GM12878 (cell line): ENCODE data around the gene CAT.

Source experiments
- CHD4 ChIP-seq: fragments of 200-600 bp; sonication (generic); IDR thresholded peaks from 2 replicates; pipeline ENCODE4 v1.6.1; 2016; ENCODE audit warnings: mild to moderate bottlenecking
- HDAC2 ChIP-seq: fragments of 200-600 bp; sonication (generic); IDR thresholded peaks from 2 replicates; pipeline ENCODE4 v1.6.1; 2017
- POLR2AphosphoS5 ChIP-seq: IDR thresholded peaks from 2 replicates; pipeline ENCODE4 v1.6.1; 2011; ENCODE audit warnings: mild to moderate bottlenecking, low read length, inconsistent platforms
- SRF ChIP-seq, 2 experiments: IDR thresholded peaks; 2 replicates each; pipeline ENCODE4 v1.6.1; 2011; ENCODE audit warnings: low read depth in 2 of 2, low read length in 2 of 2, mild to moderate bottlenecking in 1 of 2, moderate library complexity in 1 of 2
- TF ChIP-seq, protein P1 (sequence below), 3 experiments: IDR thresholded peaks in 2 of 3; conservative IDR thresholded peaks in 1 of 3; 2 replicates each; pipeline ENCODE4 v1.5.1; 2011; ENCODE audit warnings: low read depth in 3 of 3, low read length in 3 of 3, mild to moderate bottlenecking in 3 of 3, control low read depth in 2 of 3, moderate library complexity in 2 of 3, inconsistent platforms in 1 of 3, mixed read lengths in 1 of 3; ENCODE audit not compliant: control insufficient read depth in 2 of 3, insufficient read depth in 1 of 3; ENCODE audit errors: extremely low read depth in 1 of 3
- TF ChIP-seq, protein P2 (sequence below): IDR thresholded peaks from 2 replicates; pipeline ENCODE4 v1.6.1; 2012; ENCODE audit warnings: mild to moderate bottlenecking, low read depth, low read length

DNA sequence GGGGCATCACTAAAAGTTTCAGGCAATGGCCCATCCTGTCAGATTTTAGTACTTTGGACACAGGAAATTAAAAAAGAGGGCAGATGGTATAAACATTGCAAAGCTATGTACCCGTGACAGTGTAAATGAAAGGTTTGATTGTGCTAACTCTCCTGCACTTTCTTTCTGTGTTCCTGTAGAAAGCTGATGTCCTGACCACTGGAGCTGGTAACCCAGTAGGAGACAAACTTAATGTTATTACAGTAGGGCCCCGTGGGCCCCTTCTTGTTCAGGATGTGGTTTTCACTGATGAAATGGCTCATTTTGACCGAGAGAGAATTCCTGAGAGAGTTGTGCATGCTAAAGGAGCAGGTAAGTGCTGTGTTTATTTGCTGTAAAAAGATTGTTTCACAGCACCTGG, 10.3 kb downstream of the CAT start:
- TF ChIP-seq SRF (IDR thresholded peaks at IDR 0.05; ENCODE audit: low read depth in 2 of 2, low read length in 2 of 2) (no peak), HDAC2 (no peak), CHD4 (no peak), POLR2AphosphoS5 (no peak)
- TF ChIP-seq, protein P1, sequence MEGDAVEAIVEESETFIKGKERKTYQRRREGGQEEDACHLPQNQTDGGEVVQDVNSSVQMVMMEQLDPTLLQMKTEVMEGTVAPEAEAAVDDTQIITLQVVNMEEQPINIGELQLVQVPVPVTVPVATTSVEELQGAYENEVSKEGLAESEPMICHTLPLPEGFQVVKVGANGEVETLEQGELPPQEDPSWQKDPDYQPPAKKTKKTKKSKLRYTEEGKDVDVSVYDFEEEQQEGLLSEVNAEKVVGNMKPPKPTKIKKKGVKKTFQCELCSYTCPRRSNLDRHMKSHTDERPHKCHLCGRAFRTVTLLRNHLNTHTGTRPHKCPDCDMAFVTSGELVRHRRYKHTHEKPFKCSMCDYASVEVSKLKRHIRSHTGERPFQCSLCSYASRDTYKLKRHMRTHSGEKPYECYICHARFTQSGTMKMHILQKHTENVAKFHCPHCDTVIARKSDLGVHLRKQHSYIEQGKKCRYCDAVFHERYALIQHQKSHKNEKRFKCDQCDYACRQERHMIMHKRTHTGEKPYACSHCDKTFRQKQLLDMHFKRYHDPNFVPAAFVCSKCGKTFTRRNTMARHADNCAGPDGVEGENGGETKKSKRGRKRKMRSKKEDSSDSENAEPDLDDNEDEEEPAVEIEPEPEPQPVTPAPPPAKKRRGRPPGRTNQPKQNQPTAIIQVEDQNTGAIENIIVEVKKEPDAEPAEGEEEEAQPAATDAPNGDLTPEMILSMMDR (IDR thresholded peaks at IDR 0.05 in 2 of 3, conservative IDR thresholded peaks at IDR 0.05 in 1 of 3; ENCODE audit: control insufficient read depth in 2 of 3, extremely low read depth in 1 of 3, insufficient read depth in 1 of 3, low read depth in 3 of 3, low read length in 3 of 3) = no peak
- TF ChIP-seq, protein P2, sequence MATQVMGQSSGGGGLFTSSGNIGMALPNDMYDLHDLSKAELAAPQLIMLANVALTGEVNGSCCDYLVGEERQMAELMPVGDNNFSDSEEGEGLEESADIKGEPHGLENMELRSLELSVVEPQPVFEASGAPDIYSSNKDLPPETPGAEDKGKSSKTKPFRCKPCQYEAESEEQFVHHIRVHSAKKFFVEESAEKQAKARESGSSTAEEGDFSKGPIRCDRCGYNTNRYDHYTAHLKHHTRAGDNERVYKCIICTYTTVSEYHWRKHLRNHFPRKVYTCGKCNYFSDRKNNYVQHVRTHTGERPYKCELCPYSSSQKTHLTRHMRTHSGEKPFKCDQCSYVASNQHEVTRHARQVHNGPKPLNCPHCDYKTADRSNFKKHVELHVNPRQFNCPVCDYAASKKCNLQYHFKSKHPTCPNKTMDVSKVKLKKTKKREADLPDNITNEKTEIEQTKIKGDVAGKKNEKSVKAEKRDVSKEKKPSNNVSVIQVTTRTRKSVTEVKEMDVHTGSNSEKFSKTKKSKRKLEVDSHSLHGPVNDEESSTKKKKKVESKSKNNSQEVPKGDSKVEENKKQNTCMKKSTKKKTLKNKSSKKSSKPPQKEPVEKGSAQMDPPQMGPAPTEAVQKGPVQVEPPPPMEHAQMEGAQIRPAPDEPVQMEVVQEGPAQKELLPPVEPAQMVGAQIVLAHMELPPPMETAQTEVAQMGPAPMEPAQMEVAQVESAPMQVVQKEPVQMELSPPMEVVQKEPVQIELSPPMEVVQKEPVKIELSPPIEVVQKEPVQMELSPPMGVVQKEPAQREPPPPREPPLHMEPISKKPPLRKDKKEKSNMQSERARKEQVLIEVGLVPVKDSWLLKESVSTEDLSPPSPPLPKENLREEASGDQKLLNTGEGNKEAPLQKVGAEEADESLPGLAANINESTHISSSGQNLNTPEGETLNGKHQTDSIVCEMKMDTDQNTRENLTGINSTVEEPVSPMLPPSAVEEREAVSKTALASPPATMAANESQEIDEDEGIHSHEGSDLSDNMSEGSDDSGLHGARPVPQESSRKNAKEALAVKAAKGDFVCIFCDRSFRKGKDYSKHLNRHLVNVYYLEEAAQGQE = no peak
